Testis (tissue), 3 donors: ENCODE data around the gene CHKA. TPM values are rescaled to one million over a fixed set of nuclear protein-coding genes. Genes with fewer than 3 reads are reported as not detected.

ENCODE experiments used
- DNase-seq: peaks from one replicate; pipeline ENCODE4 v3.0.0-alpha.2; 2019
- H3K27ac ChIP-seq, 2 donors: fragments of 200-600 bp; sonication (generic); one replicate each; pipeline ENCODE4 v1.5.1; 2019
- H3K27me3 ChIP-seq: fragments of 200-600 bp; sonication (generic); one replicate; pipeline ENCODE4 v1.5.1; 2019
- H3K36me3 ChIP-seq: fragments of 200-600 bp; sonication (generic); one replicate; pipeline ENCODE4 v1.5.1; 2017; ENCODE audit warnings: low read depth; ENCODE audit errors: missing control alignments
- H3K4me1 ChIP-seq: fragments of 200-600 bp; sonication (generic); one replicate; pipeline ENCODE4 v1.5.1; 2019
- H3K4me3 ChIP-seq, 2 donors: fragments of 200-600 bp; sonication (generic); one replicate each; pipeline ENCODE4 v1.5.1; 2017 to 2019
- H3K9me3 ChIP-seq: fragments of 200-600 bp; sonication (generic); one replicate; pipeline ENCODE4 v1.5.1; 2017
- POLR2A ChIP-seq: fragments of 450-650 bp; IDR thresholded peaks from one replicate; pipeline ENCODE4 v1.6.1; 2017; ENCODE audit warnings: antibody characterized with exemption, mild to moderate bottlenecking, moderate library complexity
- WGBS, 2 donors: methylation state at CpG; one replicate each; pipeline ENCODE4 v1.1.5; 2018; 5-methylcytosine and 5-hydroxymethylcytosine counted together
- intact Hi-C: fragments of 100-400 bp; cut with DNase I; formaldehyde crosslinking; loops from one replicate; pipeline ENCODE4 v1.15.1; 2023; ENCODE audit warnings: low total_unique reads
- polyA plus RNA-seq: library from polyadenylated mRNA; stranded (reverse); fragments of 350-450 nt; fragmentation: Illumina TruSeq; extraction: RNeasy Lipid Tissue Mini Kit (QIAGEN cat#74804); gene quantifications from one replicate; pipeline ENCODE4 v1.2.3, GENCODE V29; 2014; ENCODE audit warnings: low read depth, low replicate concordance; ENCODE audit not compliant: insufficient read depth
- total RNA-seq, 2 donors: library from RNA; depleted of rRNA; stranded (reverse); fragments of >200 nt; gene quantifications; one replicate each; pipeline ENCODE4 v1.2.3, GENCODE V29; 2016
- TF ChIP-seq, protein P1 (sequence below), 3 experiments: fragments of 450-650 bp in 2 of 3; fragments of 200-600 bp in 1 of 3; sonication (generic) in 1 of 3; IDR thresholded peaks; one replicate each; pipeline ENCODE4 v1.5.1; 2016 to 2019; ENCODE audit warnings: antibody characterized with exemption in 3 of 3, mild to moderate bottlenecking in 2 of 3, moderate library complexity in 1 of 3

The CHKA gene
- total and polyA plus RNA-seq, 3 donors from 2014 or later = 145 to 200 (median 180) TPM

DNA sequence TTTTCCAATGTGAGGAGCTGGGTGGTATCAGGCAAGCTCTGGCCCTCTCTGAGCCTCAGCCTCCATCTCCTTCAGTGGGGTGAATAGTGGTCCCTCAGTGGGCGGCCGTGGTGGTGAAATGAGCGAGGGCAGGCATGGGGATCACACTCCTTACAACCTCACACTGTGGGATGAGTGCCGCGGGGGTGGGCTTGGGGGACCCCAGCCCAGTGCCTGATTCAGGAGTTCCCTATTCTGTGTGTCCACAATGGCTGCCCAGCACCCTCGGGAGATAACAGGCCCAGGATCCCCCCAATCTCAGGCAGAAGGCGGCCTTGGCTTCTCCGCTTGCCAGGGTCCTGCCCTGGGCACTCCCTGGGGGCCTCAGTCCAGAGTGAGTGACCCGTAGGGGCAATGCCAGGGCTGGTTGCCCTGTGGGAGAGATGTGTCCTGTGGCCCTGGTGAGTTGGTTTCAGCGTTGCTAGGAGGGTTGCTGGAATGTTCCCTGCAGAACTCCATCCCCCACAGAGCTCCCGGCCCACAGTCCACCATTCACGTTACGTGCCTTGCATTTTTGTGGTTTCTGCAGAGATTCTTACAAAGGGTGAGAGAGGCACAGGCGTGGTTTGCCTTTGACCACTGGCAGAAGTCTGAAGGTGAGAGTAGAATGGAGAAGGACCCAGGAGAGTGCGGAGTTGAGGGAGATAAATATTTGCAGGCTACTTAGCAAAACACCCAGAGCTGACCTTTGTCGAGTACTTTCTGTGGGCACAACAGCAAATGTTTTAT lies 108.2 kb downstream of the CHKA start:
- intact Hi-C loops = no loop called here
- Histone ChIP-seq H3K27me3 (no peaks in the 10 kb centered on the region), H3K4me3 (no peak overlapping the region), H3K4me1 (peaks cover 27% of the 10 kb centered on the region), H3K9me3 (no peaks in the 10 kb centered on the region), H3K36me3 (no peaks in the 10 kb centered on the region), H3K27ac (no peak overlapping the region)
- no peak for DNase-seq
- TF ChIP-seq, protein P1, sequence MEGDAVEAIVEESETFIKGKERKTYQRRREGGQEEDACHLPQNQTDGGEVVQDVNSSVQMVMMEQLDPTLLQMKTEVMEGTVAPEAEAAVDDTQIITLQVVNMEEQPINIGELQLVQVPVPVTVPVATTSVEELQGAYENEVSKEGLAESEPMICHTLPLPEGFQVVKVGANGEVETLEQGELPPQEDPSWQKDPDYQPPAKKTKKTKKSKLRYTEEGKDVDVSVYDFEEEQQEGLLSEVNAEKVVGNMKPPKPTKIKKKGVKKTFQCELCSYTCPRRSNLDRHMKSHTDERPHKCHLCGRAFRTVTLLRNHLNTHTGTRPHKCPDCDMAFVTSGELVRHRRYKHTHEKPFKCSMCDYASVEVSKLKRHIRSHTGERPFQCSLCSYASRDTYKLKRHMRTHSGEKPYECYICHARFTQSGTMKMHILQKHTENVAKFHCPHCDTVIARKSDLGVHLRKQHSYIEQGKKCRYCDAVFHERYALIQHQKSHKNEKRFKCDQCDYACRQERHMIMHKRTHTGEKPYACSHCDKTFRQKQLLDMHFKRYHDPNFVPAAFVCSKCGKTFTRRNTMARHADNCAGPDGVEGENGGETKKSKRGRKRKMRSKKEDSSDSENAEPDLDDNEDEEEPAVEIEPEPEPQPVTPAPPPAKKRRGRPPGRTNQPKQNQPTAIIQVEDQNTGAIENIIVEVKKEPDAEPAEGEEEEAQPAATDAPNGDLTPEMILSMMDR (IDR thresholded peaks at IDR 0.05) = no peak
- no peak for TF ChIP-seq POLR2A
- 54 to 79% methylated on average over 6 to 16 of the region's 16 CpGs for WGBS, 2 donors

DNA sequence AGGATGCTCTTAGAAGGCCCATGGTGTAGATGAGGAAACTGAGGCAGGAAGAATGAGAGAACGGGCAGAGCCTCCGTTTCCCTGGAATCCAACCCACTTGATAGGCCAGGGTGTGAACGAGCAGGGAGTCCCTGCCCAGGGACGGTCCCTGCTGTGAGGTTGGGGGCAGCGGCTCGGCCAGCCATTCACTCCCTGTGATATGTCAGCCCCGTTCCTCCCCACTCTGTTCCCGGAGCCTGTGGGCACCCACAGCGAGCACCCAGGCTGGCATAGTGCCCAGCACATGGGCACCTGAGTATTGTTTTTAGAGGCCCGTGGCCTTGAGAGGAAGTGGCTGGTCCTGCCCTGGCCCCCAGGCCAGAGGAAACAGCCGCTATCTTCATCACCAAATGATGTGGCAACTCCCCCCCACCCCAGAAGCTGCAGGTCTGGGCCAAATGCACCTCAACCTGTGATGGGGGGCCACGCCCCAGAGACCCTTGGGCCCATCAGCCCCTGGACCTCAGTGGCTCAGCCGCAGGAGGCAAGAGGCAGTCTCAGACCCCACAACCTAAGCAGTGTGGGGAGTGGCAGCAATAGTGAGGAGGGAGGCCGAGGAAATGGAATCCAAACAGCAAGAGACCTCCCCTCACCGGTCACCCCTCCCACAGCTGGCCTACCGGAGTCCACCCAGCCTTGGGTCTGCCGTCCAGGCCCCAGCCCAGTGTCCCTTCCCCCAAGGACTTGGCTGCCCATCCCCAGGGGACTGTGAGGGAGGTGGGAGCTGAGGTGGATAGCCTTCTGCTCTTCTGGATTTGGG lies 108.9 kb downstream of the CHKA start:
- no peaks in the 10 kb centered on the region for H3K36me3 ChIP-seq
- H3K27ac ChIP-seq = no peak overlapping the region
- H3K27me3 ChIP-seq = no peaks in the 10 kb centered on the region
- no peak overlapping the region for H3K4me3 ChIP-seq
- 73 to 83% methylated on average over 6 to 17 of the region's 17 CpGs for WGBS, 2 donors
- no peak for TF ChIP-seq POLR2A
- TF ChIP-seq, protein P1 (IDR thresholded peaks at IDR 0.05) = no peak
- intact Hi-C loops = no loop called here
- H3K9me3 ChIP-seq = no peaks in the 10 kb centered on the region
- no peak for DNase-seq
- H3K4me1 ChIP-seq = peaks cover 20% of the 10 kb centered on the region

DNA sequence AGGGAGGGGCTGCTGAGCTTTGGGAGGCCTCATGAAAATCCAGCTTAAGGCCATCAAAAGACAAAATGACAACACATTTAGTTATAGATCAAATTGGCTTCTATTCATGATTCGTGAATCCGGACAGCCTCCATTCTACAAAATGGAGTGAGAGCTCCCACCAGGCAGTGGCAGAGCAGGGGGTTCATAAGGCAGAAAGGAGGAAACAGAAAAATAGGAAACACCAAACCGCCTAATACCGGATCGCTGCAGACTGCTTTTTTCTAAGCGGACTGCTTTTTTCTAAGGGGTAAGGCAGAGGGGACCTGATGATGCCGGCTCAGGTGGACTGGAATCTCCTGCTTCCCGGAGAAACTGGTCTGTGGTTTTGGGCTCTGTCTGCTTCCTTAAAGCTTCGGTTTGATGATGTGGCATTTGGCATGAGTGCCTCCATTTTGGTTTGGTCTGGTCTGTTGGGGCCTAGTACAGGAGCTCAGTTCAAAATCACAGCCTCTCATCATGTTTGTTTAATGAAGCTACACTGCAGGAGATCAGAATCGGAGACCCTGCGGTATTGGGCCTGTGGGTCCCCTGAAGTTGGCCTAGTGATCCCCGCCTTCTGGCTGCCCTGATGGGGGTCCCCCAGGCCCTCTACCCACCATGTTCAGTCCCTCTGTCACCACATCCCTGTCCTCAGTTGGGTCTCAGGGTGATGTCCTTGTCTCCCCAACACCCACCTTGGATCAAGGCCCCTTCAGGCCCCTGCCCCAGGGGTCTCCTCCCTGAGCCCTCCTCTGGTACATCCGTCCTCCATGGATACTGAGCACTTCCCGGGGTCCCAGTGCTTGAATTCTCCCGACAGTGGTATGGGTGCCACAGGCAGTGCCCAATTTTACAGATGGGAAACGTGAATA lies 109.9 kb downstream of the CHKA start:
- TF ChIP-seq POLR2A = no peak
- TF ChIP-seq, protein P1 (IDR thresholded peaks at IDR 0.05) = no peak
- Histone ChIP-seq H3K36me3 (no peaks in the 10 kb centered on the region), H3K4me1 (peaks cover 11% of the 10 kb centered on the region), H3K9me3 (no peaks in the 10 kb centered on the region), H3K4me3 (no peak overlapping the region), H3K27me3 (no peaks in the 10 kb centered on the region), H3K27ac (peak overlapping the region; percentile 18 to 75)
- 91 to 95% methylated on average over 13 to 16 of the region's 16 CpGs for WGBS, 2 donors
- DNase-seq = no peak
- intact Hi-C loops = no loop called here

DNA sequence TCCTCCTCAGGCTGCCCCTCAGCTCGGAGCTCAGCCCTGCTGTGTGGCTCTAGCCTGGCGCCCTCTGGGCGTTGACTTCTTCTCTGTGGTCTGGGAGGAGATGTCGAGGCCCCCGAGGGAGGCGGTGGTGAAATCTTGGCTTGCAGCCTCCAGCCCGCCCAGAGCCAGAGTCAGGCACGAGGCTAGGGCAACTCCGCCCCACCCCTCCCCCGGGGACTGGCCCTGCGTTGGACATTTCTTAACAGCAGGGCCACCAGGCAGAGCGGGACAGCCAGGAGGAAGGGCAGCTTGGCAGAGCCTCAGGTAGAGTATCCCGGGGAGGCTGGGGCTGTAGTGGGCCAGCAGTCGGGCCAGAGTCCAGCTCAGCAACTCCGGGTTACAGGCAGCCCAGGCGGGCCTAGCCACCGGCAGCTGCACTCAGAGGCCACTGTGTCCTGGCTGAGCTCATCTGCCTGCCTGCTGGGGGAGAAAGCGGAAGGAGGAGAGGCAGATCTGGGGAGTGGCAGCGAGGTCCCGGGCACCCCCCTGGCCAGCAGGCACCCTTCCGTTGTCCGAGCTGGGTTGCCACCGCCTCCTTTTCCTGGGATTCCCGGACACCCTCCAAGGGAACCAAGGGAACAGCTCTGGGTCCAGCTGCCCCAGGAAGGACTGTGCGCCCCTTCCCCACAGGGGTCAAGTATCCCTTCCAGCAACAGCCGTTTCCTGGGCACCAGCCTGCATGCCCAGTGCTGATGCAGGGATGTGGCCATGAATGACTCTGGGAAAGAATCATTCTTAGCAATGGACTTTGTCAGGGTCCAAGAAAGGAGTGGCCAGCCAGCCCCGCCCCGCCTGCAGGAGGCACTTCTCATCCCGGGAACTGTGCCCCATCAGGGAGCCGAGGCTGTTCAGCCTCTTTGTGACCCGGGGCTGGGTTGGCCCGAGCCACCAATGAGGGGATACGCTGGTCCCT lies 110.8 kb downstream of the CHKA start, which contains the start of gene ALDH3B1:
TSS of gene ALDH3B1 (plus strand) at position 238 of the 952 bp plus-strand sequence. CDS start 4,971 bp downstream, outside the sequence.
- peak within 1 kb of the TSS in 1 of 2 donors; percentile 6 for H3K4me3 ChIP-seq
- TF ChIP-seq, protein P1 (IDR thresholded peaks at IDR 0.05) = no peak
- TF ChIP-seq POLR2A = no peak
- no peaks in the 10 kb centered on the region for H3K9me3 ChIP-seq
- no peaks in the 10 kb centered on the region for H3K27me3 ChIP-seq
- H3K27ac ChIP-seq = peak within 1 kb of the TSS; percentile 18 to 75
- peaks cover 11% of the 10 kb centered on the region for H3K4me1 ChIP-seq
- intact Hi-C loops = no loop called here
- no peaks in the 10 kb centered on the region for H3K36me3 ChIP-seq
- DNase-seq = peak; percentile 67
- 43 to 53% methylated on average over 24 to 27 of the region's 33 CpGs for WGBS, 2 donors
